GM12891 (cell line): ENCODE measurements around the gene DNAJC30.

Source experiments
- DNase-seq: peaks from one replicate; pipeline ENCODE4 v3.0.0; 2011; ENCODE audit warnings: low spot score; ENCODE audit not compliant: insufficient read length
- FAIRE-seq: peaks from 2 replicates; lab custom pipeline; 2011; peaks lifted over from hg19 to GRCh38; lab: Jason Lieb, UNC
- PAX5 ChIP-seq: IDR thresholded peaks from 2 replicates; pipeline ENCODE4 v1.6.1; 2011; ENCODE audit warnings: low read length, moderate library complexity, mild to moderate bottlenecking; ENCODE audit not compliant: insufficient read depth, severe bottlenecking
- POLR2A ChIP-seq: IDR thresholded peaks from 2 replicates; pipeline ENCODE4 v1.6.1; 2011; ENCODE audit warnings: low read depth, low read length, control low read depth
- POLR2AphosphoS5 ChIP-seq: IDR thresholded peaks from 2 replicates; pipeline ENCODE4 v1.6.1; 2011; ENCODE audit warnings: low read depth, low read length, control low read depth
- POU2F2 ChIP-seq: IDR thresholded peaks from 2 replicates; pipeline ENCODE4 v1.6.1; 2011; ENCODE audit warnings: low read depth, mild to moderate bottlenecking, control low read depth, low read length, moderate library complexity
- SPI1 ChIP-seq: IDR thresholded peaks from 2 replicates; pipeline ENCODE4 v1.6.1; 2011; ENCODE audit warnings: low read depth, low read length, control low read depth
- TAF1 ChIP-seq: IDR thresholded peaks from 2 replicates; pipeline ENCODE4 v1.6.1; 2011; ENCODE audit warnings: low read depth, low read length, control low read depth

DNAJC30 gene

GRCh38 chr7:73701357-73701995 is 18.2 kb upstream of the DNAJC30 start:
- TF ChIP-seq POLR2AphosphoS5 (no peak), PAX5 (no peak), TAF1 (no peak), POLR2A (no peak), POU2F2 (no peak), SPI1 (no peak)
- FAIRE-seq, result peak; percentile 20
- no peak for DNase-seq

DNA sequence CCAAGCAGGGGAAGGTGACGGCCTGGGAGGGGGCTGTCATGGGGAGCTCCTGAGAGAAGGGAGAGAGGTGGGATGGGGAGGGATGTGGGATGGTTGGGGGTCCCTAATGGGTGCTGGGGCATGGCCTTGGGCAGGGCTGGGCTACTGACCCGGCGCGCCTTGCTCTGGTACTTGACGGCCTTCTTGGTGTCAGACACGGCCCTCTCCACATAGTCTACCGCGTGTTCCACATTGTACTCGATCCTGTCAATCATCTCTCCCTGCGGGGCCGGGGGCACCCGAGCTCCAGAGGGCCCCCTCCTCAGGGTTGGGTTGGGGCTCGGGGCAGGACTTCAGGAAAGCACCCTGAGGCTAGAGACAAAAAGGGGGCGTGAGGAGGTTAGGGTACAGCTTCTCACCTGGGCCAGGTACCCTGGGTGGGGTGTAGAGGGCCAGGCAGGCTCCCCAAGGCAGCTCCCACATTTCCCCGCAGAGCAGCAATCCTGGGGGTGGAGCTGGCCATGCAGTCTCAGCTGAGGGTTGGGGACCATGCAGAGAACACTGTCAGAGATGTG is 17.4 kb upstream of the DNAJC30 start:
- DNase-seq, result no peak
- no peak for TF ChIP-seq TAF1
- TF ChIP-seq POLR2A, result no peak
- no peak for TF ChIP-seq POU2F2
- TF ChIP-seq SPI1, result no peak
- TF ChIP-seq PAX5, result no peak
- TF ChIP-seq POLR2AphosphoS5, result no peak
- FAIRE-seq, result no peak

GRCh38 chr7:73700069-73700423 is 16.8 kb upstream of the DNAJC30 start:
- FAIRE-seq, result no peak
- TF ChIP-seq TAF1 (no peak), POU2F2 (no peak), PAX5 (no peak), SPI1 (no peak), POLR2AphosphoS5 (peak; percentile 59; the same call in 1 of the 2 replicates), POLR2A (0 out of 2 replicates have a peak, but pooled peaks have one; percentile 20)
- no peak for DNase-seq

DNA sequence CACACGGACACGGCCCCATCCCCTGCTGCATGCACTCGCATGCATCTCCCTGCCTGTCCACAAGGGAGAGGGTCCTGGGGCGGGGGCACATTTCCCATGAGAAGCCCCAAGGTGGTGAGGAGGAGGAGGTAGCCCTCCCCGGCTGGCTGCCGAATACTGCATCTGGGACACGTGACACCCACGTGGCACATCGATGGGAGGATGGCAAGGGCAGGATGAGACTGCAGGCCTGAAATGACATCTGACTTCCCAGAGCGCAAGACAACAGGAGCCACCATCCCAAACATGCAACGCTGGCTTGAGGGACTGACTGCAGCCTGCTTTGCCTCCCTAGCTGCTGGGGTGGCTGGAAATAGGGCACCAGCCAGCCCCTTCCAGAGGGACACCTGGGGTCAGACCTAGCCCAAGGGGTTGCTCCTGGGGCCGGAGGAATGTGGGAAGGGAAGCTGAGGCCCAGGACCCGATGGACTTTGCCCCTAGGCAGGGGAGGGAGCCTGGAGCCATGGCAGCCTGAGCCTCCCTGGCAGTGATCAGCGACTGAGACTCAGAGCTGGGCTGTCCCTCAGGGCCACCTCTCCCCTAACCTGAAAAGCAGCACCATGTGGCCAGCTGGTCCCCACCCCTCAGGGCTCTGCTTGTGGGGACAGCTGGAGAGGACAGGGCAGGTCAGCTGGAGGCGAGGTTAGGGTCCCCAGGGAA is 16.3 kb upstream of the DNAJC30 start:
- TF ChIP-seq TAF1 (no peak), POLR2A (no peak), PAX5 (no peak), POLR2AphosphoS5 (peak; percentile 81; the same call in 1 of the 2 replicates), SPI1 (no peak)
- no peak for DNase-seq
- FAIRE-seq, result no peak

GRCh38 chr7:73698410-73698809 is 15.2 kb upstream of the DNAJC30 start:
- FAIRE-seq, result no peak
- DNase-seq, result no peak
- TF ChIP-seq PAX5, result no peak
- no peak for TF ChIP-seq POLR2A
- no peak for TF ChIP-seq POLR2AphosphoS5
- TF ChIP-seq POU2F2, result no peak
- TF ChIP-seq TAF1, result no peak
- TF ChIP-seq SPI1, result no peak

GRCh38 chr7:73696372-73696771 is 13.1 kb upstream of the DNAJC30 start:
- FAIRE-seq (no peak), DNase-seq (no peak)
- TF ChIP-seq TAF1, result no peak

DNA sequence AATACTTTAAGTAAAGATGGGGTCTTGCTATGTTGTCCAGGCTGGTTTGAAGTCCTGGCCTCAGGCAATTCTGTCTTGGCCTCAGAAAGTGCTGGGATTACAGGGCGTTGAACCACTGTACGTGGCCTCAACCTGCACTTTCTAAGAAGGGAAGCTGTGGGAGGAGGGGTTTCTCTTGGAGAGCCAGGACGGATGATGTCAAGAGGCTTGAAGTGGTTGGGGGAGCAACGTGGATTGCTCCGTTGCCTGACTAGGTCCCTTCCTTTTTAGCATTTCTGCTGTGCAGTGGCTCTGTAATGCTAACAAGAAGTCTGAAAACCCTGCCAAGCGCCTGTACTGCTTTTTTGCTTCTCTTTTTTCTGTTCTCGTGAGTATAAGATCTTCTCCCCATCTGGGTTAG is 7.4 kb upstream of the DNAJC30 start:
- DNase-seq, result no peak
- no peak for FAIRE-seq
- TF ChIP-seq PAX5 (no peak), TAF1 (no peak), POLR2AphosphoS5 (no peak), SPI1 (no peak), POLR2A (no peak), POU2F2 (no peak)

- no peak for DNase-seq
- FAIRE-seq, result no peak
- TF ChIP-seq PAX5, result no peak
- no peak for TF ChIP-seq POLR2AphosphoS5
- no peak for TF ChIP-seq POLR2A
- TF ChIP-seq TAF1, result no peak
- TF ChIP-seq SPI1, result no peak
- TF ChIP-seq POU2F2, result no peak
Measured at GRCh38 chr7:73688288-73688687, 5.0 kb upstream of the DNAJC30 start.

DNA sequence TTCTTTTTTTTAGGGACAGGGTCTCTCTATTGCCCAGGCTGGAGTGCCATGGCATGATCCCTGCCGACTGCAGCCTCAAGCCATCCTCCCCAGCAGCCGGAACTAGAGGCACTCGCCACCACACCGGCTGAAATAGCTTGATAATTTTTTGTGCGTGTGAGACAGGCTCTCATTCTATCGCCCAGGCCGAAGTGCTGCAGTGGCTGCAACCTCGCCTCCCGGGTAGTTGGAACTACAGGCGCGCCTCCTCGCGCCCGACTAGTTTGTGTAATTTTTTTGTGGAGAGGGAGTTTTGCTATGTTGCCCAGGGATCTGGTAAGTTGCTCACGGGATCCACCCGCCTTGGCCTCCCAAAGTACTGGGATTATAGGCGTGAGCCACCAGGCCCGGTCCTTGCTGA is 2.1 kb upstream of the DNAJC30 start:
- FAIRE-seq (no peak), DNase-seq (no peak)
- TF ChIP-seq SPI1 (no peak), POLR2AphosphoS5 (no peak), POU2F2 (no peak), POLR2A (no peak), TAF1 (no peak), PAX5 (no peak)
